SKM-1 treated with dmso at 0.1 percent for 144 hours (cell line): ENCODE data around the gene PRR15.

Source experiments
- DNase-seq: peaks from one replicate; lab custom pipeline; 2025; ENCODE audit not compliant: unreplicated experiment; lab: John Stamatoyannopoulos, UW

PRR15 gene

DNA sequence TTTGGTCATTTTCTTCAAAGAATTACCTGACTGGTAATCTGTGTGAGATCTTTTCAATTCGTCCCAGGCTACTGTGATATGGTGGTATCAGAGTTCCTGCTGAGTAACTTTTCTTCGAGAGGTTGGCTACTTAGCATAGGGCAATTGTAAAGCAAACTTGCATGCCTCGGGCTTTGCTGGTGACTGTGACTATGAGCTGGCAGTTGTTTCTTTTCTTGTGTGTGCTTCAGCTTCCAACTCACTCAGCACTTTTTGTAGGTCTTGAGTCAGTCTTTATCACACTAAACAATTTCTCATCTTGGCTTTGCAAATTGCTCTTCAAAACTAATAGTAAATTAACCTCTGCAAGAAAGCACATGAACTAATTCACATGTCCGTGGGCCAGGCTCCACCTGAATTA lies 44.3 kb downstream of the PRR15 start:
- no peak for DNase-seq

DNA sequence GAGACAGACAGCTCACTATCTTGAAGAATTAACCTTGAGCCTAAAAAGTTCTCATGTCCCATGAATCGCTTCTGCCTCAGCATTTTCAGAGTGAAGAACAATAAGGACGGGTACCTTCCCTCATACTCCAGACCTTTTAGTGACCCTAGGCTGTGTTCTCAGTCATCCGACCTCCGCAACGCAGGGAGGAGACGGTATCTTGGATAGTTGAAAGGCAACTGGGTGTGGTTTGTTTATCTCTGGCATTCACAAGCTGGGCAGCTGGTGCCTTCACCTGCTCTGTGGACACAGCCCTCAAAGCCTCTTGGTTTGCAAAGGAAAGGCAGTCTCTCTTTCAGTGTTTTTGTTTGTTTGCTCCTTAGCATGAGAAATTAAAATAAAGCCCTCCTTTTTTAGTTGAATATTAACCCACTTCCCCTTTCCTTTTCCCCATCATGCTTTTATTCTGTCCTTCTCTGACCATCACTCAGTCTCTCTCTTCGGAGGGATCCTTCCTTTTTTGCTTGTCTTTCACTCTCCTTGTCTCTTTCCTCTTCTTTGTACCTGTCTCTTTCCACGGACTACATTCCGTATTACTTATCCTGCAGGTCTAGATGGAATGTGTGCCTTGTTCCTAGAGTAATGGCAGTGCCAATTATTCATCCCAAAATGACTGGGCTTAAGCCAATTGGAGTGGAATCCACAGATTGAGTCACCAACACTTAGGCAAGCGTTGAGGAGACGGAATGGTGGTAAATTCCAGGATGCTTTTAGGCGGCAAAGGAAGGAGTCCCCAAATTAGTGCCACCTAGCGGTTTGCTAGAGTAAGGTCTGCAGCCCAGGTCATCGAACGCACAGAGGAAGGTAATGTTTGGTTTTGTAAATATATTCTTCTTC lies 45.8 kb downstream of the PRR15 start:
- DNase-seq: no peak

DNA sequence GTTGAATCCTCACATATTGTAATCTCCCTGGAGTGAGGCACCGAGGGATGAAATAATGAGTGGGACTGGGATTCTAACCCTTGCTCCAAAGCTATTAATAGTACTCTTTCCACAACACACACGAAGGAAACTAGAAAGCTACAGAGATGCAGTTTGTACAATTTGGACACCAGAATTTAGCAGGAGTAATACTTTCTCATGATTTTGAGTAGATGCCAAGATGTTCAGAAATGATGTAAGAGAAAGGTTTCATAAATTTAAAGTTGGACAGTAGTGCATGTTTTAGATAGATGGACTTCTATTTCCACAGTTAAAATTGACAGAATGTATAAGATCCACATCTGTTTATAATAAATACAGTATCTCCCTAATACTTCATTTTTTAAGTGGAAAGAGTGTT lies 46.5 kb downstream of the PRR15 start:
- DNase-seq: no peak

DNA sequence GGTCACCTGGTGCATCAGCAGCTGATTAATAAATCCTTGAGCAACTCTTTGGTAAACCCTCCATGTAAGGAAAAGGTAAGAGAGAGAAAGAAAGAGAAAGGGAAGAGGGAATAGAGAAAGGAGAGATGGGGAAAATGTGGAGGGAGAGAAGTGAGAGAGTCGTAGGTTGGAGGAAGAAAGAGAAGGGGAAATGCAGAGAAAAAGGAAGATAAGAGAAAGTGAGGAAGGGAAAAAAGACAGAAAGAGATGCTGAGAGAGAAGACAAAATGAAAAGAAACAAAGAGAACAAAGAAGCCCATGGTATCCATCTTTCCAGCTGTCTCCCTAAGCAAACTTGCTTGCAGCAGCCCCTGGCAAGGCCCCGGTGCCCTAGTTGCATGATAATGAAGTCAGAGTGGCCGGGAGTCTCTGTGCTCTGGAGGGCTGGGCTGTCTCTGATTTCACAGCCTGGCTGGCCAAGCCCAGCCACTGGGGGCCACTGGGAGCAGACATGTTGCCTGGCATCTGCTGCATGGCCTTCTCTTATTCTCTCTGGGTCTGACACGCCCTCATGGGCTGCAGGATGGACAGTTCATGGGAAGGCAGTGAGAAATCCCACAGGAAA lies 48.4 kb downstream of the PRR15 start:
- DNase-seq: no peak

DNA sequence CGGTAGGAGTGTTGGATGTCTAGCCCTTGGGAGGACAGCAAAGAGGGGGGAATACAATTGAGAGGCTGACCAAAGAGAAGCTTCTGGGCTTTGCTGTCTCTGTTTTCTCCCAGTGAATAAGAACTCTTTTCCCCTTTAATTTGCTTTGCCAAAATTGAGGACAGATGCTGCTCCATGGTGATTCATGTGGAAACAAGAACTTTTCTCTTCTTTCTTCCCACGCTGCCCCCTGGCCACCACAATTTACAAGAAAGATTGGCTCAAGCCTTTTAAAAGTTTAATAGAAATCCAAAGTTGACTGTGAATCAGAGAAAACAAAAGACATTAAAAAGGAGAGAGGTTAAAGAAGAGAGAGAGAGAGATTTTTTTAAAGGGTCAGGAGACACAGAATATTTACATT lies 49.0 kb downstream of the PRR15 start:
- DNase-seq: no peak

DNA sequence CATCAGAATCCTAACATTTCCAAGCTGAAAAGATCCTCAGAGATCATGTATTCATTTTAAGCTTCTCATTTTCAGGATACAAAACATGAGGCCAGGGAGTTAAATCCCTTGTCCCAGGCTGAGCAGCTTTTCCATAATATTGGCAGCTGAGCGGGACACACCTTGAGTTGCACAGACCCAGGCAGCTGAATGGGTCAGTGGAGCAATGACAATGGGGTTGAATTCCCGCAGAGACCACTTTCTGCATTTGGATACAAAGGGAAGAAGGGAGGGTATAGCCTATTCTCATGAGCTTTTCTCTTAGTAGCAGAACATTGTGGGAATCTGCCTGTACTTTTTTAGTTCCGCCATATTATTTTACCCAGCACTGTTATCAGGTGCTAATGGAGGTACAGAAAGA lies 49.5 kb downstream of the PRR15 start:
- no peak for DNase-seq

DNA sequence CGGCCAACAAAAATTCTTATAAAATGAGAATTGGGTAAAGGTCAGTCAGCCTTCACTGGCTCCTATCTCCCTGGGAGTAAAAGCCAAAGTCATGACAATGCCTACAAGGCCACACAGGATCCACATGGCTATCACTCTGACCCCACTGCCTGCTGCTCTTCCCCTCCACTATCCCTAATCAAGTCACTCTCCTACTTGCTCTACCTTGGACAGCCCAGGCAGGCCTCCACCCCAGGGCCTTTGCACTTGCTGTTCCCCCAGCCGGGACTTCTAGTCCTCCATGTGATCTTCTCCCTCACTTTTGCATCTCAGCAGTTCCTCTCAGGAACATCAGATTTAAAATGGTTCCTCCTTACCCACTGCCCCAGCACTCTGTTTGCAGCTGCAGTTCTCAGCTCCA lies 50.6 kb downstream of the PRR15 start:
- DNase-seq: no peak
